ENCODE results near the gene OR2V1.

GRCh38 chr5:181111010-181111409 lies 20.0 kb downstream of the OR2V1 start:
- no peak for TF ChIP-seq EZH2phosphoT487 (IDR thresholded peaks at IDR 0.05; ENCODE audit: borderline replicate concordance, low read length)
- TF ChIP-seq CTCF (IDR thresholded peaks at IDR 0.05; ENCODE audit: low read depth, low read length, poor library complexity, severe bottlenecking) = no peak

Data from DOHH2 (cell line).